Stimulated activated CD8-positive, alpha-beta memory T cell treated with anti-CD3 and anti-CD28 coated beads, Interleukin-15, amount 100 ng/mL, for 4 hours (primary cell): Measurements from ENCODE around the gene CLDN1.
"Not testable (repeated sequence)": the region's sequence is repeated elsewhere in the genome, so short reads cannot be mapped to it uniquely, and the experiment has no call there.

Source experiments
- DNase-seq, 2 donors: peaks; one replicate each; pipeline ENCODE4 v3.0.0-alpha.2; 2020; ENCODE audit warnings: low read depth in 2 of 2

The CLDN1 gene

GRCh38 chr3:190293621-190294020 lies 28.6 kb downstream of the CLDN1 start:
- DNase-seq = no peak

- DNase-seq = no peak
Measured at GRCh38 chr3:190291994-190292584, 30.2 kb downstream of the CLDN1 start.

- DNase-seq = no peak
Measured at GRCh38 chr3:190289989-190290388, 32.3 kb downstream of the CLDN1 start.

- no peak for DNase-seq
Measured at GRCh38 chr3:190288836-190289235, 33.4 kb downstream of the CLDN1 start.

GRCh38 chr3:190286014-190286413 lies 36.2 kb downstream of the CLDN1 start:
- no peak for DNase-seq

GRCh38 chr3:190281308-190282051 lies 40.8 kb downstream of the CLDN1 start:
- no peak for DNase-seq

GRCh38 chr3:190279690-190280089 lies 42.6 kb downstream of the CLDN1 start:
- DNase-seq = no peak

- DNase-seq = no peak
Measured at GRCh38 chr3:190272747-190273146, 49.5 kb downstream of the CLDN1 start.

GRCh38 chr3:190269101-190269500 lies 53.1 kb downstream of the CLDN1 start:
- no peak for DNase-seq

GRCh38 chr3:190267464-190267863 lies 54.8 kb downstream of the CLDN1 start:
- DNase-seq = not testable (repeated sequence)

- no peak for DNase-seq
Measured at GRCh38 chr3:190266913-190267290, 55.3 kb downstream of the CLDN1 start.

- DNase-seq = no peak
Measured at GRCh38 chr3:190266265-190266912, 55.9 kb downstream of the CLDN1 start.

- DNase-seq = no peak
Measured at GRCh38 chr3:190265796-190266195, 56.5 kb downstream of the CLDN1 start.

- DNase-seq = no peak
Measured at GRCh38 chr3:190265126-190265525, 57.1 kb downstream of the CLDN1 start.

GRCh38 chr3:190261740-190262139 lies 60.5 kb downstream of the CLDN1 start:
- DNase-seq = no peak

GRCh38 chr3:190261015-190261414 lies 61.2 kb downstream of the CLDN1 start:
- no peak for DNase-seq

GRCh38 chr3:190260301-190260700 lies 61.9 kb downstream of the CLDN1 start:
- no peak for DNase-seq

GRCh38 chr3:190258634-190259033 lies 63.6 kb downstream of the CLDN1 start:
- no peak for DNase-seq
